Neural cell (in vitro differentiated cells): ENCODE measurements around the gene KIRREL3.

ENCODE experiments used
- CTCF ChIP-seq: fragments of 450-650 bp; IDR thresholded peaks from 2 replicates; pipeline ENCODE4 v1.5.1; 2014; ENCODE audit warnings: antibody characterized with exemption, mild to moderate bottlenecking, moderate library complexity; ENCODE audit not compliant: poor library complexity, severe bottlenecking
- EZH2 ChIP-seq: fragments of 200-600, 300-800 bp; shearing (Covaris generic), sonication (generic); IDR thresholded peaks from 2 replicates; pipeline ENCODE4 v1.6.1; 2014; ENCODE audit warnings: antibody characterized with exemption, low read length, borderline replicate concordance, mild to moderate bottlenecking; ENCODE audit not compliant: insufficient read depth, poor library complexity, severe bottlenecking
- MXI1 ChIP-seq: fragments of 450-650 bp; conservative IDR thresholded peaks from 2 replicates; pipeline ENCODE4 v1.6.1; 2014; ENCODE audit warnings: antibody characterized with exemption, mild to moderate bottlenecking; ENCODE audit not compliant: poor library complexity, severe bottlenecking
- POLR2AphosphoS5 ChIP-seq: IDR thresholded peaks from 2 replicates; pipeline ENCODE4 v1.6.1; 2012
- RAD21 ChIP-seq: fragments of 450-650 bp; conservative IDR thresholded peaks from 2 replicates; pipeline ENCODE4 v1.6.1; 2014; ENCODE audit warnings: antibody characterized with exemption, mild to moderate bottlenecking, moderate library complexity
- REST ChIP-seq: IDR thresholded peaks from 2 replicates; pipeline ENCODE4 v1.6.1; 2012; ENCODE audit warnings: borderline replicate concordance

DNA sequence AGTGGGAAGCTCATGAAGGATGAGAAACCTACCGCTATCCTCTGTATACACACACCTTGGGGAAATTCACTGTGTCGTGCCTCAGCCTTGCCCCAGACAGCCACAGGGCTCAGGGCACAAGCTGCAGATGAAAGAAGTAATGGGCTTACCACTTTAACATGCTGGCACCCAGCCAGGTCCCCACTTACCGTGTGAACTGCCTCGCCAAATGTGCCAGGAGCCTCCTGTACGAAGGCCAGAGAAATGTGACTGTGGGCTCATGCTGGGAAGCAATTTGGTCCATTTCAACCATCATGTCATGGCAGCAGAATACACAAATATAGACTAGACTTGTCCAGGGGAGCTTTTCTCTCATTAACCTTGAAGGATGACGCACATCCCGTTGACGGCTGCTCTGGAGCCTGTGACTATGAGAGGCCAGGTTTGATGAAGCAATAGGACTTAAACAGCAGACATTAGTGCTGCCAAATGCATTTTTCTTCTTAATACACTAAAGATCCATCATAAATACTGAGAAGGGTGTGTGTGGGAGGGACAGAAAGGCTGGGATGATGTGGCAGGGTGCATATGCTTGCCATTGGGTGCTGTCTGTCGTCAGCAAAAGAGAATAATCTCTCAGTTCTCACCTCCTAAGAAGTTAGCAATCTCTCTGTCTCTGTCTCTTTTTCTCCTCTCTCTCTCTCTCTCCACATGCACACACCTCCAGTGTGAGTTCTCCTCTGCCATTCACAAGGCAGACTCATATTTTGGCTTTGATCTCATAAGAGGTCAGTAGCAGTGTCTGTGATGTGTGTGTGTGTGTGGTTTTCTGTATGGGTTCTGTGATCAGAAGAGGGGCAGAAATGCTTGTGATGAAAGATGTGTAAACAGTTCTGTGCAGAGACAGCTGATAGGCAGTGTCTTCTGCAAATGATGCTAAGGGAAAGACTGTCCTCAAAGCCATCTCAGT lies 142.4 kb downstream of the KIRREL3 start:
- TF ChIP-seq CTCF (no peak), EZH2 (no peak), POLR2AphosphoS5 (peak; percentile 79), RAD21 (no peak), REST (peak; percentile 24), MXI1 (peak; percentile 15)
